GM21619 (cell line): ENCODE results near the gene SSBP4.

Experiments used
- ATAC-seq: cut with Tn5 transposase; IDR thresholded peaks from one replicate; pipeline ENCODE4 v1.9.1; 2021; ENCODE audit not compliant: unreplicated experiment

The SSBP4 gene

DNA sequence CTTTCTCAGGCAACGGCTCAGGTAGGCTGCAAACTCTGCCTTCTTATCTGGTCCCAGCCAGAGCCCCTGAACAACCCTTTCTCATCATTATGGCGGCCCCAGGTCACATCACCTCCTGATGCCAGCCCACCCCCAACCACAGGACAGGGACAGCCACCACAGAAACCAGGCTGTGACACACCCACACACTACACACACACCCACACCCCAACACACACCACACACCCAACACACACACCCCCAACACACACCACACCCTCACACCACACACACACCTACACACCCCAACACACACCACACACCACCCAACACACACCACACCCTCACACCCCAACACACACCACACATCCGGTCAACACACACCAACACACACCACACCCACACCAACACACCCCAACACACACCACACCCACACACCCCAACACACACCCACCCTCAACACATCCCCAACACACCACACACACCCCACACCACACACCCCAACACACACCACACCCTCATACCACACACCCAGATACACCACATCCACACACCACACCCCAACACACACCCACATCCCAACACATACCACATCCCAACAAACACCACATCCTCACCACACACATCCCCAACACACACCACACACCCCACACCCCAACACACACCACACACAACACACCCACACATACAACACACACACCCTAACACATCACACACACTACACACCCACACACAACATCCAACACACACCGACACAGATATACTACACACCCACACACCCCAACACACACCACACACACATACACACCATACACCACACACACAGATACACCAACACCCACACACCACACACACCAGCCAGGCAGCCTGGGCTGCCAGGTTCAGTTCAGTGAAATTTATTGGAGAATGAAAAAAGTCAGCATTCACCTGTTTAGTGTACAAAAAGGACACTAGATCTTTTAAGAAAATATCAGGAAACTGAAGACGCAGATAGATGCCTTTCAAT lies 22.9 kb downstream of the SSBP4 start:
- no peak for ATAC-seq

- no peak for ATAC-seq
Measured at GRCh38 chr19:18442941-18443340, 23.7 kb downstream of the SSBP4 start.

DNA sequence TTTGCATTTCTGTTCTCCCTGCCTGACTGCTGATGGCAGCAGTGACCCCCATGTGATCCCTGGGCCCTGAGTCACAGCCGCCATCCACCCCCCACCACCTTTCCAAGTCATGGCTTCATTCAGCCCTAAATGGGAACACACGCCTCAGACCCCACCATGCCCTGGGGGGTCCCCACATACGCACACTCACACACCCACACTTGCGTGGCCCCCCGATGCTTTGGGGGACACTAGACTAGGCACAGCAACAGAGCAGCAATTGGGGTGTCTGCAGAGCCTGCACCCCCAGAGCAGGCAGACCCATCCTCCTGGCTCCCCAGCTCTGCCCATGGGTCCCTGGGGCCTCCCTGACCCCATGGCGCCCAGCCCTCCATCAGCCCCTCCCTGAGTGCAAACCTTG lies 24.2 kb downstream of the SSBP4 start:
- ATAC-seq, result no peak

- no peak for ATAC-seq
Measured at GRCh38 chr19:18443831-18444230, 24.6 kb downstream of the SSBP4 start.

DNA sequence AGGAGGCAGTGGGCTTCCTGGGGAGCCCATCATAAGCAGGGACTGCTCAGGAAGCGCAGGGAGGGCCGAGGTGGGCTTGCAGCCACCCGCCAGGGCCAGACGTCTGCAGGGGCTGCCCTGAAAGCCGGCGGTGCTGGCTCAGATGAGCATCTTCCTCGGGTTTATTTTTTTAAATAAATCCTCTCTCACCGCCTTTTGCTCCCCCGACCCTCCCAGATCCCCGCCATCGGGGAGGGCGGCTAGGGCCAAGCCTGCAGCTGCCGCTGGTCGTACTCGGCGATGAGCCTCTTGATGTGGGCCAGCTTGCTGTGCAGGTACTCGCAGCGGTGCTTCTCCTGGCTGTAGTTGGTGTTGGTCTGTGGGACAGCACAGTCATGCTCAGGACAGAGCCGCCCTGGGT lies 25.3 kb downstream of the SSBP4 start:
- no peak for ATAC-seq

- ATAC-seq, result no peak
Measured at GRCh38 chr19:18445262-18445948, 26.2 kb downstream of the SSBP4 start.

GRCh38 chr19:18446145-18446810 lies 27.1 kb downstream of the SSBP4 start:
- no peak for ATAC-seq

- no peak for ATAC-seq
Measured at GRCh38 chr19:18446811-18447359, 27.7 kb downstream of the SSBP4 start.

- ATAC-seq, result no peak
Measured at GRCh38 chr19:18449552-18449951, 30.4 kb downstream of the SSBP4 start.

DNA sequence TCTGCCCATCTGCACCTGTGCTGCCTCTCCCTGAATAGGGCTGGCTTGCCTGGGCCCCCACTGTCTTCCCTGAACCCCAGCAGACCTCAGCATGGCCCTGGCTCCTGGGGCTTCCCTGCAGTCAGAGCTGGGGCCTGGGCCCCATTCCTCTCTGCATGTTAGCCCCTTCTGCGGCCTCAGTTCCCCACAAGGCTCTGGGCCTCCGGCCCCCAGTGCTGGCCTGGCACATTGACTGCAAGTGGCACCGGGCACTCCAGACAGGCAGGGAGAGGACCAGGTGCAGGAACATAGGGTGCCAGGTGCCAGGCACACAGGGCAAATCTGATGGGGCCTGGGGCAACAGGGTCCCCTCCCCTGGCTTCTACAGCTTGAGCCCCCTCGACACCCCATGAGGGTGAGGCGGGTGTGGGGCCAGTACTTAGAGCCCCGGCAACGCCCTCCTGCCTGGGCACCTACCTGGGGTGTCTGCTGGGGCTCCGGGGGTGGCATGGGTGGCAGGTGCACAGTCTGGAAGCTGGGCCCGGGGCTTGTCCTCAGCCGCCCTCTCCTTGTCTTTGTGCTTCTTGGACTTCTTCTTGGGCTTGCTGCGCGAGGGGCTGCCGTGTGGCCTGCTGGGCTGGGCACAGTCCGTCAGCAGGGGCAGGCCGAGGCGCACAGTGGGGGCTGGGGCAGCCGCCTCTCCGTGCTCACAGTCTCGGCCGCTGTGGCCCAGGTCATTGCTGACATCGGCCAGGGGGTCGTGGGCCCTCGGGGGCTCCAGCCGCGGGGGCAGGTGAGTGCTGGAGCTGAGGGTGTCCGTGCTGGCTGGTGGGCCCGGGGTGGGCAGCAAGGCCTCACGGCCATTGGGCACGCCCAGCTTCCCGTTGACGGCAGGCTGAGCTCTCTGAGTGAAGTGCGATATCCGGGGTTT lies 31.1 kb downstream of the SSBP4 start:
- no peak for ATAC-seq

DNA sequence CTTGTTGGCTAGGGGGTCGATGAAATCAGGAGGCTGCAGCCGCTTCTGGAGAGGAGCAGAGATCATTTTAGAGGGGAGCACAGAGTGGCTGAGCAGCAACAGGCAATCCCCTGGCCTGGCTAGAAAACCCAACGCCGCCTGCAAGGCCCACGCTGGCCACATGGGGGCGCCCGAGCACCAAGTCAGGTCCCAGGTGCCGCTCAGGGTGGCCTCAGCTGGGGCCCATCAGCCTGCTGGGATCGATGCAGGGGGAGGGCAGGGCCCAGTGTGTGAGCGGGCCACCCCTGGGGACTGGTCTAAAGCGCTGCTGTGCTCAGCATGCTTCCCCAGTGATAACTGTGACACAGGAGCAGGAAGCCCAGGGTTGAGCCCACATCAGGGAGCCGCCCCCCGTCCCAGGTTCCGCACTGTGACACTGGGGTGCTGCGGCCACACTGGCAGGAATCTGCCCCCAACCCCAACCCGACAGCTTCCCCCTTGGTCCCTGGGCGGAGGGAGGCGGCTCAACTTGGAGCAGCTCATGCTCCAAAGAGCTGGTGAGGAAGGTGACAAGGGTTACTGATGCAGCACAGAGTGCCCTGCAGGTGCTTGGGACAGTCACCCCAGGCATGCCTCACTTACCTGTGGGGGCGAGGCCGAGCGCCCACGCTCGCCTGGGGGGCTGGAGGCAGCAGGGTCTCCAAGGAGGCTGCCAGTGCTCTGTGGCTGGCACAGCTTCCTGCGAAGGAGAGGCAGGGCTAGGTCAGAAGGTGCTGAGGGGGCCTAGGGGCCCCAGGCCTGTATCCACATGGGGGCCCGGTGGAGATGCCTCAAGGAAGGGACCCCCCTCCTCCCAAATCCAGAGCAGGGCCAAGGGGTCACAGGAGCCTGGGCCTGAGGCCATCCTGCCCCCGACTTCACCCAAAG lies 32.0 kb downstream of the SSBP4 start:
- ATAC-seq, result no peak

DNA sequence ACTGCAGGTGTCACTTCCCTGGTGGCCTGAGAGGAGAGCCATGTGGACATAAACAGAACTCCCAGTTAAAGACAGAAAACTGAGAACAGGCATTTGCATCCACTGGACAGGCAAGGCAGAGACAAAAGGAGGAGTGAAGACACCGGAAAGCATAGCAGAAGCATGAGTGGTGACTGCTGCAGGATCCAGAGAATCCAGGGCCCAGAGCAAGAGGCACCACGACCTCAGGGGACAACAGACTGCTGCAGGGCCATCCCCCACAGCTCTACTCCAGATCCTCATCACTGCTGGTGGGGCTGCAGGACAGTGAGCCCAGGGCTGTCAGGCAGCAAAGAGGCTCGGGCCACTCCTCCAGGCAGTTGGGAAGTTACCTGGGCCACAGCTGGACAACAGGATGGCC lies 33.2 kb downstream of the SSBP4 start:
- no peak for ATAC-seq

DNA sequence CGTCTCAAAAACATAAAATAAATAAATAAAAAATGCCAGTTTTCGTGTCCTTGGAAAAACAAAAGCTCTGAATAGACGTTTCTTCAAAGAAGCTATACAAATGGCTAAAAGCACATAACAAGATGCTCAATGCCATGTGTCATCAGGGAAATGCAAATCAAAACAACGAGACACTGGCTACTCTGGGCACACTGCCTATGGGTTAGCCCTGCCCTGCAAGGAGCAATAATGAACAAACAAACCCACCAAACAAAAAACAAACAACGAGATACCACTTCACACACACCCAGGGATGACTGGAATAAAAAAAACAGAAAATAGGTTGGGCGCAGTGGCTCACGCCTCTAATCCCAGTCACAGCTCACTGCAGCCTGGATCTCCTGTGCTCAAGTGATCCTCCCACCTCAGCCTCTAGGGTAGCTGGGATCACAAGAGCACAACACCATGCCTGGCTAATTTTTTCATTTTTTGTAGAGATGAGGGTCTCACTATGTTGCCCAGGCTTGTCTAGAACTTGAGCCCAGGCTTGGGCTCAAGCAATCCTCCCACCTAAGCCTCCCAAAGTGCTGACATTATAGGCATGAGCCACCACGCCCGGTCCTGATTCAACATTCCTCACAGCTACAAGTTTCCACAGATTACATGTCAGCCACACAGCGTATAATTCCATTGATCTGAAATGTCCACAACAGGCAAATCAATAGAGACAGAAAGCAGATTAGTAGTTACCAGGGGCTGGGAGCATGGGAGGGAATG lies 34.2 kb downstream of the SSBP4 start:
- ATAC-seq, result no peak

- no peak for ATAC-seq
Measured at GRCh38 chr19:18456279-18456678, 37.1 kb downstream of the SSBP4 start.

DNA sequence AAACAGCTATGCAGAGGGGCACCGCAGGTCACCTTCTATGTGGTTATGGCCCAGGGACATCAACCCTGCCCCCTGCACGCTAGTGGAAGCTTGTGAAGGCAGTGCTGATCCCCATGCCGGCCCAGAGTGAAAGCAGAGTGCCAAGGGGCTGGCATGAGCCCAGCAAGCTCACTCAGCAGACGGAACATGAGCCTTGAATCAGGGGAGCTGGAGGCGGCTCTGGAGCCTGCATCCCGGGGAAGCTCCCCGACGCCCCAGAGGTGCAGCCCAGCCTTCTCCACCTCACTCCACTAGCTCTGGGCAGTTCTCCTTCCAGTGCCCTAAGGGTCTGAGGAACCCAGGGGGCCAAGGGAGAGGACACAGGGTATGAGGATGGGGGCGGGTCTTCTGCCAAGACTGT lies 37.8 kb downstream of the SSBP4 start:
- ATAC-seq, result no peak

DNA sequence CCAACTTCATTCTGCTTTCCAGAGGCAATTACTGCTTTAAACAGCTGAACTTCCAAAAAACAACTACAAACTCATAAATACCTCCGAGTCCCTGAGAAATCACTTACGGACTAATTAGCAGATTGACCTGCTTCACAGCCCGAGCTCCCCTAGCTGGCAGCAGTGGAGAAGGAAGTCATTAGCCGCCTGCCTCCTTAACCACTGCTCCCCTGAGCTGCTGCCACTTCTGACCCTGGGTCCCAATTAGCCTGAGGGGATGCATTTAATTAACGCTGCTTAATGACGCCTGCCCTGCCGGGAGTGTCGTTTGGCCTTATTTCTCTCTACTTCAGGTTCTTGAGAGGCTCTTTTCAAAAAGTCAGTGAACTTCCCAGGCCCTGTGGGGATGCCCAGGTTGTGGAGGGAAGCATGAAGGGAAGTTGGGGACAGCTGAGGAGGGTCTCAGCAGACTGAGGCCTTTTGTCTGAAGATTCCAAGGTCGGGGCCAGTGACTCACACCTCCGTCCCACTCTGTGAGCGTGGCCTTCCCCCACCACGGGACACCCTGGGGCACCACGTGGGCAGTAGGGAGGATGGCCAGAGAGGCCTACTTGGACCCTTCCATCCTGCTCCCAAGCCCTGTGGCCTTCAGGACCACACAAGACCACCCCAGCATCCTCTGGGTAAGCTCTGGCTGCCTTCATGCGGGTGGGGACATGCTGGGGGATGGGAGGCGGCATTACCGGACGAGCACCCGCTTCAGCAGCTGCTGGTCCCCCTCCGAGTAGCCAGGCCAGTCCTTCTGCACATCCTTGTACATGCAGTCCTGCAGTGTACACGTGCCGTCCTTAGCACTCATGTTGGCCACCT lies 38.5 kb downstream of the SSBP4 start:
- ATAC-seq, result no peak

DNA sequence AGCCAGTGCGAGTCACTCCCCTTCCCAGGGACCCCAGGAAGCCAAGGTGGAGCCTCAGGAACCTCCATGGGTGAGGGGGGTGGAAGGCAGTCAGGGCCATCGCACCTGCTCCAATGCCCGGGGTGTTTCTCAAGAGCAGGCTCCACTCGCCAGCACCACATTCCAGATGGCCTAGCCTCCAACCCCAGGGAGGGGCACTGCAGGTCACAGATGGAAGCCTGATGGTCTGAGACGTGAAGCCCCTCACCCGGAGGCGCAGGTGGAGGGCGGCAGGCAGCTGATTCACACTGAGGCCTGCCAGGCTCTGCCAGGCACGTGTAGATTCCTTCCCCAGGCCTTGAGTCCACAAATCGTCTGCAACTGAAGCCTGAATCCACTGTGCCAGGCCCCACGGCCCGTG lies 41.7 kb downstream of the SSBP4 start:
- no peak for ATAC-seq

DNA sequence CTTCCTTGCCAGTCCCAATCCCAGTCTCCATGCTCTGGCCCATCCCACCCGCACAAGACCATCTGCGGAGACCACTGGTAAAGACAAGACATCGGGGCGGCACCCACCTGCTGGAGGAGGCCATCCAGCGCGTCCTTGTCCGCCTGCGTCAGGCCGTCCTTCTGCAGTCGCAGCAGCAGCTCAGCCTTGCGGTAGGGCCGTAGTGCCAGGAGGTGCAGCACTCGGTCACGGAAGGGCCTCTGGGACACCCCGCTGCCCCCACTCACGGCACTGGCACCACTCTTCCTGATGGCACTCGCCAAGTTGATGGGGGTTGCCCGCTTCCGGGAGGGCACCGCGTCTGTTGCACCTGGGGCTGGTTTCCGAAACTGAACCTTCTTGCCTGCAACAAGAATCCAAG lies 42.3 kb downstream of the SSBP4 start:
- ATAC-seq, result no peak
